ENCODE data around the gene GRIA4. TPM values are rescaled to one million over a fixed set of nuclear protein-coding genes. Genes with fewer than 3 reads are reported as not detected.

The GRIA4 gene
- total and polyA plus RNA-seq, 2 of the 13 experiments (the other 11 are each of a cell fraction or from before 2014, with no cell fraction given): not detected

DNA sequence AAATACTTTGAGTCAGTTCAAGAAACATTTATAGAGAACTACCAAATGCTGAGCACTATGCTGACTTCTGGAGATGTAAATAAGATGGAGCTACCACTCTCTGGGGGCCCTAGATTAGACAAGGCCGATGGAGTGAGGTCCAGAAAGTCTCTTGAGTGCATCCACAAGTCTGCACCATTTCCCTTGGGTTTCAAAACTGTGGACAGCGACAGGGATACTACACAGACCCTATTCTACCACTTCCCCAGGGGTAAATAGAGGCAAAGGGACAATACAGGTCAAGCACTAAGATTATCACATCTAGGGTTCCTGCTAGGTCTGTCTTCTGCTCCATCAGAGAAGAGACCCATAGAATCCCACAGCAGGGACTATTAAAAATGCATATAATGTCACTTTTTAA, 183.2 kb downstream of the GRIA4 start:
- Histone ChIP-seq H2AFZ (ENCODE audit: low read length) (no peak overlapping the region), H4K20me1 (ENCODE audit: insufficient read depth, low read length) (no peaks in the 10 kb centered on the region), H3K36me3 (replicated peaks in 1 of 2; ENCODE audit: control insufficient read depth in 1 of 2, insufficient read depth in 2 of 2, low read length in 2 of 2) (no peaks in the 10 kb centered on the region), H3K4me2 (ENCODE audit: low read depth, low read length) (no peak overlapping the region), H3K9ac (ENCODE audit: insufficient read depth, low read depth, low read length) (no peak overlapping the region), H3K27ac (ENCODE audit: extremely low read length, insufficient read depth, low read length) (no peak overlapping the region), H3K27me3 (ENCODE audit: control insufficient read depth in 1 of 2, insufficient read depth in 2 of 2, low read length in 2 of 2) (no peaks in the 10 kb centered on the region), H3K79me2 (ENCODE audit: insufficient read depth, low read length) (no peaks in the 10 kb centered on the region), H3K9me3 (ENCODE audit: low read length) (no peaks in the 10 kb centered on the region), H3K4me3 (replicated peaks in 1 of 3; ENCODE audit: insufficient read depth in 1 of 3, low read depth in 2 of 3, low read length in 3 of 3) (no peak overlapping the region), H3K4me1 (ENCODE audit: insufficient read depth, low read length) (no peaks in the 10 kb centered on the region)
- no peak for DNase-seq (ENCODE audit: low spot score)
- CTCF ChIA-PET (ENCODE audit: low intra/inter-chr PET ratio, low total read pairs): no interaction called here
- ATAC-seq: no peak
- TF ChIP-seq MTA3 (CRISPR knock-in tag; IDR thresholded peaks at IDR 0.05) (no peak), POLR2G (IDR thresholded peaks at IDR 0.05; ENCODE audit: low read depth, low read length) (no peak), ELF3 (CRISPR knock-in tag; IDR thresholded peaks at IDR 0.05) (no peak)
- intact Hi-C loops (cut with micrococcal nuclease; ENCODE audit: unreplicated experiment): no loop called here
- 0% methylated on average over 2 of the region's 2 CpGs for WGBS (ENCODE audit: low lambda C conversion rate)
- in situ Hi-C loops (cut with HindIII; ENCODE audit: extremely low pct_ligation_motif_present, low pct_unique_long_range_greater_than_20kb): no loop called here
- BruUV-seq (replicated peaks): no TSS peak
- POLR2A ChIA-PET: no interaction called here
- FAIRE-seq: no peak

- 1% methylated on average over 2 of the region's 2 CpGs for WGBS (ENCODE audit: low lambda C conversion rate)
- POLR2A ChIA-PET: no interaction called here
- DNase-seq (ENCODE audit: low spot score) (no peak), ATAC-seq (no peak), FAIRE-seq (no peak)
- TF ChIP-seq ATF7 (IDR thresholded peaks at IDR 0.05): peak; percentile 60
- no peak for TF ChIP-seq ATF7 (CRISPR knock-in tag; IDR thresholded peaks at IDR 0.05)
- peak; percentile 46; the same call in 1 of the 2 replicates for TF ChIP-seq CEBPB (IDR thresholded peaks at IDR 0.05; ENCODE audit: borderline replicate concordance, low read depth, low read length)
- no peak for TF ChIP-seq TOE1 (CRISPR knock-in tag; IDR thresholded peaks at IDR 0.05)
- H3K4me1 ChIP-seq (ENCODE audit: insufficient read depth, low read length): no peaks in the 10 kb centered on the region
- H3K4me2 ChIP-seq (ENCODE audit: low read depth, low read length): no peak overlapping the region
- H3K36me3 ChIP-seq (replicated peaks in 1 of 2; ENCODE audit: control insufficient read depth in 1 of 2, insufficient read depth in 2 of 2, low read length in 2 of 2): no peaks in the 10 kb centered on the region
- no peak overlapping the region for H3K4me3 ChIP-seq (replicated peaks in 1 of 3; ENCODE audit: insufficient read depth in 1 of 3, low read depth in 2 of 3, low read length in 3 of 3)
- H4K20me1 ChIP-seq (ENCODE audit: insufficient read depth, low read length): no peaks in the 10 kb centered on the region
- H3K79me2 ChIP-seq (ENCODE audit: insufficient read depth, low read length): no peaks in the 10 kb centered on the region
- H3K27ac ChIP-seq (ENCODE audit: extremely low read length, insufficient read depth, low read length): no peak overlapping the region
- intact Hi-C loops (cut with micrococcal nuclease; ENCODE audit: unreplicated experiment): no loop called here
- CTCF ChIA-PET (ENCODE audit: low intra/inter-chr PET ratio, low total read pairs): no interaction called here
- no peaks in the 10 kb centered on the region for H3K9me3 ChIP-seq (ENCODE audit: low read length)
- H2AFZ ChIP-seq (ENCODE audit: low read length): no peak overlapping the region
- H3K9ac ChIP-seq (ENCODE audit: insufficient read depth, low read depth, low read length): no peak overlapping the region
- in situ Hi-C loops (cut with HindIII; ENCODE audit: extremely low pct_ligation_motif_present, low pct_unique_long_range_greater_than_20kb): no loop called here
- H3K27me3 ChIP-seq (ENCODE audit: control insufficient read depth in 1 of 2, insufficient read depth in 2 of 2, low read length in 2 of 2): no peaks in the 10 kb centered on the region
- BruUV-seq (replicated peaks): no TSS peak
Observed at GRCh38 chr11:105799263-105799662, 189.4 kb downstream of the GRIA4 start.
